ENCODE measurements around the gene ZBED6. TPM values are rescaled to one million over a fixed set of nuclear protein-coding genes. Genes with fewer than 3 reads are reported as not detected.
"Not testable (repeated sequence)": the region's sequence is repeated elsewhere in the genome, so short reads cannot be mapped to it uniquely, and the experiment has no call there.

The ZBED6 gene
- total RNA-seq, 1 donor from 2014 or later, result 60.4 TPM

DNA sequence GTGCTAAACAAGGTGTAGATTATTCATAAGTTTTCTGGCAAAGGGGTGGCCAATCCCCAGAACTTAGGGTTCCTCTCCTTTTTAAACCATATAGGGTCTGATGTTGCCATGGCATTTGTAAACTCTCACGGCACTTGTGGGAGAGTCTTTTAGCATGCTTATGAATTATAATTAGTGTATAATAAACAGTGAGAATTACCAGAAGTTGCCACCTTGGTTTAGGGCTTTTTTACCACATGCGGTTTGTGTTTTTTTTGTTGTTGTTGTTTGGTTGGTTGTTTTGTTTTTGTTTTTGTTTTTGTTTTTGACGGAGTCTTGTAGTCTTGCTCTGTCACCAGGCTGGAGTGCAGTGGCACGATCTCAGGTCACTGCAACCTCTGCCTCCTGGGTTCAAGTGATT, 39.4 kb upstream of the ZBED6 start:
- TF ChIP-seq, protein P1, sequence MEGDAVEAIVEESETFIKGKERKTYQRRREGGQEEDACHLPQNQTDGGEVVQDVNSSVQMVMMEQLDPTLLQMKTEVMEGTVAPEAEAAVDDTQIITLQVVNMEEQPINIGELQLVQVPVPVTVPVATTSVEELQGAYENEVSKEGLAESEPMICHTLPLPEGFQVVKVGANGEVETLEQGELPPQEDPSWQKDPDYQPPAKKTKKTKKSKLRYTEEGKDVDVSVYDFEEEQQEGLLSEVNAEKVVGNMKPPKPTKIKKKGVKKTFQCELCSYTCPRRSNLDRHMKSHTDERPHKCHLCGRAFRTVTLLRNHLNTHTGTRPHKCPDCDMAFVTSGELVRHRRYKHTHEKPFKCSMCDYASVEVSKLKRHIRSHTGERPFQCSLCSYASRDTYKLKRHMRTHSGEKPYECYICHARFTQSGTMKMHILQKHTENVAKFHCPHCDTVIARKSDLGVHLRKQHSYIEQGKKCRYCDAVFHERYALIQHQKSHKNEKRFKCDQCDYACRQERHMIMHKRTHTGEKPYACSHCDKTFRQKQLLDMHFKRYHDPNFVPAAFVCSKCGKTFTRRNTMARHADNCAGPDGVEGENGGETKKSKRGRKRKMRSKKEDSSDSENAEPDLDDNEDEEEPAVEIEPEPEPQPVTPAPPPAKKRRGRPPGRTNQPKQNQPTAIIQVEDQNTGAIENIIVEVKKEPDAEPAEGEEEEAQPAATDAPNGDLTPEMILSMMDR (IDR thresholded peaks at IDR 0.05; ENCODE audit: unreplicated experiment), result no peak
- Mint-ChIP-seq H3K27me3 (ENCODE audit: low read depth) (no peaks in the 10 kb centered on the region), H3K27ac (no peak overlapping the region), H3K4me3 (no peak overlapping the region), H3K4me1 (peaks cover 8% of the 10 kb centered on the region), H3K36me3 (no peaks in the 10 kb centered on the region), H3K9me3 (no peaks in the 10 kb centered on the region)
- no peak for DNase-seq (ENCODE audit: low spot score in 2 of 2, unreplicated experiment in 2 of 2)

DNA sequence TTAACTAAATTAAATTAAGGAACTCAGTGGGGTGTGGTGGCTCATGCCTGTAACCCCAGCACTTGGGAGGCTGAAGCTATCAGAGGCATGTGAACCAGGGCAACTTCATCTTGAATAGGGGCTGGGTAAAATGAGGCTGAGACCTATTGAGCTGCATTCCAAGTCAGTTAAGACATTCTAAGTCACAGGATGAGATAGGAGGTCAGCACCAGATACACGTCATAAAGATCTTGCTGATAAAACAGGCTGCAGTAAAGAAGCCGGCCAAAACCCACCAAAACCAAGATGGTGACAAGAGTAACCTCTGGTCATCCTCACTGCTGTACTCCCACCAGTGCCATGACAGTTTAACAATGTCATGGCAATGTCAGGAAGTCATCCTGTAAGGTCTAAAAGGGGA, 36.7 kb upstream of the ZBED6 start:
- H3K4me1 Mint-ChIP-seq; DNase-seq (ENCODE audit: low spot score in 2 of 2, unreplicated experiment in 2 of 2); H3K36me3 Mint-ChIP-seq; H3K9me3 Mint-ChIP-seq; H3K4me3 Mint-ChIP-seq; H3K27me3 Mint-ChIP-seq (ENCODE audit: low read depth); H3K27ac Mint-ChIP-seq: not testable (repeated sequence)

DNA sequence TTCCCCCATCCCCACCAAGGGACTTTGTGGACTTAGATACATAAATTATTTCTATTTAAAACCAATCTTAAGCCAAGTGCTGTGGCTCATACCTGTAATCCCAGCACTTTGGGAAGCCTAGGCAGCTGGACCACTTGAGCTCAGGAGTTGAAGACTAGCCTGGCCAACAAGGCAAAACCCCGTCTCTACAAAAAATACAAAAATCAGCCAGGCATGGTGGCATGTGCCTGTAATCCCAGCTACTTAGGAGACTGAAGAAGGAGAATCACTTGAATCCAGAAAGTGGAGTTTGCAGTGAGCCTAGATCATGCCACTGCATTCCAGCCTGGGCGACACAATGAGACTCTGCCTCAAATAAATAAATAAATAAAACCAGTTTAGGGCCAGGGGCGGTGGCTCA, 34.9 kb upstream of the ZBED6 start:
- Mint-ChIP-seq H3K27ac (no peak overlapping the region), H3K9me3 (no peaks in the 10 kb centered on the region), H3K36me3 (no peaks in the 10 kb centered on the region), H3K4me3 (no peak overlapping the region), H3K4me1 (peaks cover 2% of the 10 kb centered on the region), H3K27me3 (ENCODE audit: low read depth) (no peaks in the 10 kb centered on the region)
- TF ChIP-seq, protein P1 (IDR thresholded peaks at IDR 0.05; ENCODE audit: unreplicated experiment), result no peak
- DNase-seq (ENCODE audit: low spot score in 2 of 2, unreplicated experiment in 2 of 2), result no peak

DNA sequence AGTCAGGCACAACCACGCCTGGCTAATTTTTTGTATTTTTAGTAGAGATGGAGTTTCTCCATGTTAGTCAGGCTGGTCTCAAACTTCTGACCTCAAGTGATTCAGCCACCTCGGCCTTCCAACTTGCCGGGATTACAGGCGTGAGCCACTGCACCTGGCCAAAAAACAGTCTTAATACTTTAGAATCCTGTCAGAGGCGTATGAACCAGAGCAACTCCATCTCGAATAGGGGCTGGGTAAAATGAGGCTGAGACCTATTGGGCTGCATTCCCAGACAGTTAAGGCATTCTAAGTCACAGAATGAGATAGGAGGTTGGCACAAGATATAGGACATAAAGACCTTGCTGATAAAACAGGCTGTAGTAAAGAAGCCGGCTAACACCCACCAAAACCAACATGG, 33.5 kb upstream of the ZBED6 start:
- not testable (repeated sequence) for DNase-seq (ENCODE audit: low spot score in 2 of 2, unreplicated experiment in 2 of 2); H3K4me1 Mint-ChIP-seq; H3K4me3 Mint-ChIP-seq; H3K9me3 Mint-ChIP-seq; H3K27me3 Mint-ChIP-seq (ENCODE audit: low read depth); H3K27ac Mint-ChIP-seq; H3K36me3 Mint-ChIP-seq

DNA sequence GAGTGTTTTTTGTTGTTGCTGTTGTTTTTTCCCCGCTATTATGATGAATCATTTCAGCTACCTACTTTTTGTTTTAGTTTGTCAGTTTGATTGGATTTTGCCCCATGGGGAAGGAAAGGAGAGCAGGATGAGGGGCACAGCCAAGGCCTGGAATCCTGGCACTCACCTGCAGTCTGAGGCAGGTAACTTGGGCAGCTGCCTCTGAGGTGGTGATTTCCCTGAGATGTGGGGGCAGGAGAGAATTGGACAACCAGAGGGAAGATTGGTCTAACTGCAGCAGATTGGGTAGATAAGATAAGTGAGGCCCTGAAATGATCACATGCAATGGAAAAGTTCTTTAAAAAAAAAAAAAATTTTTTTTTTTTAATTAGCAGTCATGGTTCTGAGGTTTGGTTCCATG, 31.9 kb upstream of the ZBED6 start:
- H3K36me3 Mint-ChIP-seq, result no peaks in the 10 kb centered on the region
- H3K4me1 Mint-ChIP-seq, result peaks cover 3% of the 10 kb centered on the region
- H3K27me3 Mint-ChIP-seq (ENCODE audit: low read depth), result no peaks in the 10 kb centered on the region
- no peak for DNase-seq (ENCODE audit: low spot score in 2 of 2, unreplicated experiment in 2 of 2)
- H3K9me3 Mint-ChIP-seq, result no peaks in the 10 kb centered on the region
- TF ChIP-seq, protein P1 (IDR thresholded peaks at IDR 0.05; ENCODE audit: unreplicated experiment), result no peak
- no peak overlapping the region for H3K4me3 Mint-ChIP-seq
- H3K27ac Mint-ChIP-seq, result no peak overlapping the region

DNA sequence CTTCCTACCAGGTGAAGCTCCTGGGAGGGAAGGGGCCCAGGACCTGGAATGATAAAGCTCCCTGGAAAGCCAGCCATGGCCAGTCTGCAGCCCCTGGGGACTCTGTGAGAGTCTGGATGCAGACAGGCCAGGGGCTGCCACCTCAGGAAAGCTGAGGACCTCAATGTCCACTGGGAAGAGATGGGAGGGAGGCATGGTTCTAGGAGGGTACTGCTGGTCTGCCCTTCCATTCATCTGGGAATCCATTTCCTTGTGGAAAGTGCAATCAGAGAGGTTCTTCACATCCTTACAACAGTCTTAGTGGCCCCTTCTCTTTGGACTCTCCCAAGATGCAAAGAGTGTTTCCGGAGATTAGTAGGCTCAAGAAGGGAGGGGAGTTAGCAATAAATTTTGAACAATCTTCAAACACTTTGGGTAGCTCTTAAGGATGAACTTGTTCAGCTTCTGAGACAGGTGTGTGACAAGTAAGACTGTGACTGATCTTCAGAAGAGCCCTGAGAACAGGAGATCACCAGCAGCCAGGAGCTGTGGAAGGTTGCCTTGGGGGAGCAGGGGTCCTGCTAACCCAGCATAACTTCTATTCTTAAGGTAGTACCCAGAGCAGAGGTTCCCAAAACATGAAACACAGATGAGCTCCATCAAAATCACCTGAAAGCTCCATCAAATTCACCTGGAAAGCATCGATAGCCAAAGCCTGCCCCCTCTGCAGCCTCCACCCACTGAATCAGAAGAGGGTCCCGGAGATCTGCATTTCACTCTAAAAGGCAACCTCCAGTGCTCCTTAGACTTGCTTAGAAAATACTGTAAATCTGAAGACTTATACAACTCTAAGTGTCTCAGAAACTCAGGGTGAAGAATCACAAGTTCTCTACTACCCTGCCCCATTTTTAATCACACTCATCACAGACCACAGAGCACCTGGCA, 31.1 kb upstream of the ZBED6 start:
- Mint-ChIP-seq H3K9me3 (no peaks in the 10 kb centered on the region), H3K27me3 (ENCODE audit: low read depth) (no peaks in the 10 kb centered on the region), H3K27ac (no peak overlapping the region), H3K4me1 (peaks cover 3% of the 10 kb centered on the region), H3K4me3 (no peak overlapping the region), H3K36me3 (no peaks in the 10 kb centered on the region)
- DNase-seq (ENCODE audit: low spot score in 2 of 2, unreplicated experiment in 2 of 2), result no peak
- TF ChIP-seq, protein P1 (IDR thresholded peaks at IDR 0.05; ENCODE audit: unreplicated experiment), result no peak

Measured in mesothelial cell of epicardium (in vitro differentiated cells).